GM13976 (cell line): Measurements from ENCODE around the gene KLK8.

Experiments
- DNase-seq: peaks from one replicate; pipeline ENCODE4 v3.0.0; 2012; ENCODE audit warnings: low spot score
- in situ Hi-C: fragments of 300-500 bp; cut with MboI; formaldehyde crosslinking; loops from one replicate; pipeline ENCODE4 v1.12.0; 2022; ENCODE audit warnings: low sequenced_read_pairs, mixed read lengths, inconsistent platforms; ENCODE audit not compliant: unreplicated experiment
- TF ChIP-seq, protein P1 (sequence below): IDR thresholded peaks from 2 replicates; pipeline ENCODE4 v1.5.1; 2012; ENCODE audit warnings: borderline replicate concordance, mild to moderate bottlenecking; ENCODE audit not compliant: insufficient read depth; ENCODE audit errors: extremely low read depth, missing control alignments, control extremely low read depth

The KLK8 gene

DNA sequence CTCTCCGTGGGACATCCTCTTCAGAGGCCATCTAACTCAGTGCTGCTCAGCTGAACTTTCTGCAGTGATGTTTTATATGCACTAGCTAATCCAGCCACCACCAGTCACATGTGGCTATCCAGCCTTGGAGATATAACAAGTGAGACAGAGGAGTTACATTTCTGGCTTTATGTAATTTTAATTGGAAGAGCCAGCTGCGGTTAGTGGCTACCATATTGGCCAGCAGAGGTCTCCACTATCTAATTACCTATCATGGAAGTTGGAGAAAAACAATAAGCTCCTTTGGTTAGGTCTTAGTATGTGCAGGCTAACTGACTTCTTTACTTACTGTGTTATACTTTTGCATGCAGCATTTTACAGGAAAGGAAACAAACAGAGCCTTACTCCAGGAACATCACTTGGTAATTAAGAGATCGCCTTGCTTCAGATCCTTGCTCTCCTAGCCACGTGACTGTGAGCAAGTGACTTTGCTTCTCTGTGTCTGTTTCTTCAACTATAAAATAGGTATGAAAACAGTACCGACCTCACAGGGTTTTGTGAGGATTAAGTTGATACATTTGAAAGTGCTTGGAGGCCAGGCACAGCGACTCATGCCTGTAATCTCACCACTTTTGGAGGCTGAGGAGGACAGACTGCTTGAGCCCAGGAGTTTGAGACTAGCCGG, 19.7 kb upstream of the KLK8 start:
- TF ChIP-seq, protein P1, sequence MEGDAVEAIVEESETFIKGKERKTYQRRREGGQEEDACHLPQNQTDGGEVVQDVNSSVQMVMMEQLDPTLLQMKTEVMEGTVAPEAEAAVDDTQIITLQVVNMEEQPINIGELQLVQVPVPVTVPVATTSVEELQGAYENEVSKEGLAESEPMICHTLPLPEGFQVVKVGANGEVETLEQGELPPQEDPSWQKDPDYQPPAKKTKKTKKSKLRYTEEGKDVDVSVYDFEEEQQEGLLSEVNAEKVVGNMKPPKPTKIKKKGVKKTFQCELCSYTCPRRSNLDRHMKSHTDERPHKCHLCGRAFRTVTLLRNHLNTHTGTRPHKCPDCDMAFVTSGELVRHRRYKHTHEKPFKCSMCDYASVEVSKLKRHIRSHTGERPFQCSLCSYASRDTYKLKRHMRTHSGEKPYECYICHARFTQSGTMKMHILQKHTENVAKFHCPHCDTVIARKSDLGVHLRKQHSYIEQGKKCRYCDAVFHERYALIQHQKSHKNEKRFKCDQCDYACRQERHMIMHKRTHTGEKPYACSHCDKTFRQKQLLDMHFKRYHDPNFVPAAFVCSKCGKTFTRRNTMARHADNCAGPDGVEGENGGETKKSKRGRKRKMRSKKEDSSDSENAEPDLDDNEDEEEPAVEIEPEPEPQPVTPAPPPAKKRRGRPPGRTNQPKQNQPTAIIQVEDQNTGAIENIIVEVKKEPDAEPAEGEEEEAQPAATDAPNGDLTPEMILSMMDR: peak; percentile 57
- no peak for DNase-seq
- in situ Hi-C loops: no loop called here

DNA sequence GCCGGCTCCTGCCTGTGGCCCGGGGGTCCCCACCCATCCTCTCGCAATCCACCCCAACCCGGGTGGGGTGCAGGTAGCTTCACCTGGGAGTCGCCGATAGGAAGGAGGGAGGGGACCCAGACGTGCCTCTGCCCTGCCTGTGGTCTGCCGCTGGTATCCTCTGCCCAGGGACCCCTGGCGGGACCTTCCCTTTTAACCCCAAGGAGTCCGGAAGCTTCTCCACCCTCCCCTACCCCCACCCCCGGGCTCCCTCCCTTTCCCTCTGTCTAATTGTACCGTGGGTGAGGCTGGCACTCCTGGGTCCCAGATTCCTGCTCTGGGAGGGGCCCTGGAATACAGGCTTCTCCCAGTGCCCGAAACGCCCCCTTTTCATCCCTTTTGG, 18.1 kb upstream of the KLK8 start, which contains the start of gene KLK10:
TSS of gene KLK10 (minus strand) at position 166 of the 382 bp plus-strand sequence. CDS start 579 bp downstream, outside the sequence.
- in situ Hi-C loops: no loop called here
- TF ChIP-seq, protein P1: no peak
- no peak for DNase-seq

DNA sequence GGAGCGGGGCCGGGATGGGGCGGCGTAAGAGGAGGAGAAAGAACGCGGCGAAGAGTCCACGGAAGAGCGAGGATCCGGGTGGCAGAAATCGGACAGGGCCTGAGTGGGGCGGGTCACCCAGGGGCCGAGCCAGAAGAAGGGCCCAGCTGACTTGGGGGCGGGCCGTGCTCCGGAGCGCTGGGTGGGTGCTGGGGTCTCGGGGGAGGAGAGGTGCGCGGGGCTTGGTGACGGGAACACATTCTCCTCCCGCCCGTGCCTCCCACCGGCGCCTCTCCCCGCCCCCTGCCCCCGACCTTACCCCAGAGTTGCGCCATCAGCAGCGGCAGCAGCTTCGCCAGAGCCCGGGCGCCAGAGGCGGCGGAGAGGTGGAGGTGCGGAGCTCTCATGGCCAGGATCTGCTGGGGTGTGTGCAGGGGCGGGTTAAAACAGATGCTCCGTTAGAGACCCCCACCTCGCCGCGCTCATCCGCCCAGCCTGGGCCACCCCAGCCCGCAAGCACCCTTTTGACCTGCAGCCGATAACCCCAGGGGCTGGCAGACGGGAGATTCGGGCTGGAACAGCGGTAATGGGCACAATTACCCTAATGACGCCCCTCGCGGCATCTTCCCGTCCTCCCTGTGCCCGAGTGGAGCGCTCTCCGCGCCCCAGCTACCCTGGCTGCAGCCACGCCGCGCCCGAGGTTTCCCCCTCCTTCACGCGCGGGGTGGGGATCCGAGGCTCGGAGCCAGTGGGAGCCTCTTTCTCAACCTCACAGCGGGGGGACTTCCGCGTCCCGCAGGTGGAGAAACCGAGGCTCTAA, 17.5 kb upstream of the KLK8 start:
- TF ChIP-seq, protein P1: no peak
- in situ Hi-C loops: no loop called here
- DNase-seq: no peak

DNA sequence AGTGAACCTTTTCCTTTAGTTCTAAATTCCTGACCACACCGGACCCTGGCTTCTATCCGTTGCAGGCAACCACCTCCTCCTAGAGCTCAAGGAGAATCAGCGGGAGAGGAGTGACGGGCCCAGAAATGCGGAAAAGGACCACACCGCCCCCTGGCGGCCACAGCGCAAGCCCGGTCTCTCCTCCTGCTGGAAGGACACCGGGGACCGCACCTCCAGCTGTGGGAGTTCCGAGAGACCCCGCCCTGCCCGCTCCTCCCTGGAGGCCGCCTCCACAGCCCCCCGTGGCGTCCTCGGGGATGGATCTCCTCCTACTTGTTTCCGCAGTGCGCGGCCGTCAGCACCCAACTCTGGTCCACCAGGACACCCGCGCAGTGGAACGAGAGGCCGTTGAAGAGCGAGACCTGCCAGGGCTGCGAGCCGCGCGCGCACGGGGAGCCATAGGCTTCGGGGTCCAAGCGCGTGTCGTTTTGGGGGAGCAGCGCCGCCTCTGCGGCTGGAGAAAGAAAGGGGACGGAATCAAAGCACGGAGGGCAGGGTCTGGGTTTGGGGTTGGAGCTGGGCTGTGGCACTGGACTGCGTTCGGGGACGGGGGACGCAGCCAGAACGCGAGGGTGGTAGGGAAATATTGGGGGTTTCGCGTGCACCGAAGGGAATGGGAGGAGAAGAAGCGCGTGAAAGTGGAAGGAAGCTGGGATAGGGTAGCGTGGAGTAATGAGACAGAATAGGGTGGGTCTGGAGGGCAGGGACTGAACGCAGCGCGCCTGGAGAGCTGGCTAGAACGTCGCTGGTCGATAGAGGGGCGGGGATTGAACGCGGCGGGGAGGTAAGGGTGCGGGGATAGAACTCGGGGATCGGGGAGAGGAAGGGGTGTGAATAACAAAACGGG, 15.6 kb upstream of the KLK8 start:
- in situ Hi-C loops: no loop called here
- peak; percentile 85 for DNase-seq
- TF ChIP-seq, protein P1: peak; percentile 82

DNA sequence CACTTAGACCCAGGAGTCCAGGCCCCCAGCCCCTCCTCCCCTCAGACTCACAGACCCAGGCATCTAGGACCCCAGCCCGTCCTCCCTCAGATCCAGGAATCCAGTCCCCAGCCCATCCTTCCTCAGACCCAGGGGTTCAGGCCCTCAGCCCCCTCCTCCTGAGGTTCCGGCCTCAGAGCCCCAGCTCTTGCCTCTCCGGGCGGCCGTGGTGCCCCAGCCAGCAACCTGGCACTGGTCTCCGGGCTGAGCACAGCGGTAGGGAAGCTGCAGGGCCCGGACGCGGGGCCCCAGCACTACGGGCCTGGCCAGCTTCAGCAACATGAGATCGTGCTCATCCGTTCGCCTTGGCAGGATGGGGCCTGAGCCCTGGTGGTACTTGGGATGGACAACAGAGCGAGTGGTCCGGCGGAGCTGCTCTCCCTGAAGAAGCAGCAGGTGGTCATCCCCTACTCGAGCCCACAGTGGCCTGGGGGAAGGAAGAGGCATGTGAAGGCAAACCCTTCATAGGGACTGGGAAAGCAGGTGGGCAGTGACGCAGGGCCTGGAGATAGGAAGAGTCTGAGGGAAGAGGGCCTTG, 14.4 kb upstream of the KLK8 start:
- TF ChIP-seq, protein P1: no peak
- in situ Hi-C loops: no loop called here
- DNase-seq: no peak

DNA sequence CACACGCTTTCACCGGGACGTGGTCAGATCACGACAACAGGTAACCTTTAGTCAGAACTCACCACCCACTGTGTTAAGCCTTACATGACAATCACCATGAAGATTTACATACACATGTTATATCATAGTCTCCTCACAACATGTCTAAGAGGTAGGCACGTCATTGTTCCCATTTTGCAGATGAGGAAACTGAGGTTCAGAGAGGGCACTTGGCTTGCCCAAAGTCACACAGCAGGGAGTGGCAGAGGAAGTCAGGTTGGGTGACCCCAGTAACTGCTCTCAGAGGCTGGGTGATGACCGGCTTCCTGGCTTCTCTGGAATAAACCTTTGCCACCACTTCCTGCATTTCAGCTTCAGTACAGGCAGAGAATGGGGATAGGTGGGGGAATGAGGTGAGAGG, 12.8 kb upstream of the KLK8 start:
- in situ Hi-C loops: no loop called here
- no peak for DNase-seq
- TF ChIP-seq, protein P1: no peak
